GM13977 (cell line): ENCODE data around the gene LARGE1.

Experiments
- DNase-seq: peaks from one replicate; pipeline ENCODE4 v3.0.0; 2012; ENCODE audit warnings: low spot score
- CTCF ChIP-seq: IDR thresholded peaks from 2 replicates; pipeline ENCODE4 v1.5.1; 2012; ENCODE audit warnings: mild to moderate bottlenecking, control low read depth; ENCODE audit not compliant: insufficient read depth; ENCODE audit errors: extremely low read depth, missing control alignments
- in situ Hi-C: fragments of 300-500 bp; cut with MboI; formaldehyde crosslinking; loops from one replicate; pipeline ENCODE4 v1.12.0; 2022; ENCODE audit warnings: low sequenced_read_pairs, low pct_unique_long_range_greater_than_20kb, mixed read lengths, inconsistent platforms; ENCODE audit not compliant: unreplicated experiment

Gene LARGE1

GRCh38 chr22:33819743-33820142 lies 100.5 kb downstream of the LARGE1 start:
- DNase-seq, result no peak
- no peak for TF ChIP-seq CTCF
- in situ Hi-C loops, result no loop called here

- TF ChIP-seq CTCF, result no peak
- DNase-seq, result no peak
- in situ Hi-C loops, result no loop called here
These were observed 102.7 kb downstream of the LARGE1 start for GRCh38 chr22:33817512-33818127.

GRCh38 chr22:33812360-33812977 lies 107.8 kb downstream of the LARGE1 start:
- no peak for DNase-seq
- in situ Hi-C loops, result no loop called here
- no peak for TF ChIP-seq CTCF

- no peak for TF ChIP-seq CTCF
- DNase-seq, result no peak
- in situ Hi-C loops, result no loop called here
These were observed 108.6 kb downstream of the LARGE1 start for GRCh38 chr22:33811686-33812085.

GRCh38 chr22:33811208-33811607 lies 109.1 kb downstream of the LARGE1 start:
- in situ Hi-C loops, result no loop called here
- TF ChIP-seq CTCF, result no peak
- DNase-seq, result no peak

- in situ Hi-C loops, result no loop called here
- no peak for DNase-seq
- TF ChIP-seq CTCF, result no peak
These were observed 112.8 kb downstream of the LARGE1 start for GRCh38 chr22:33807470-33807869.

- DNase-seq, result peak; percentile 17
- no peak for TF ChIP-seq CTCF
- in situ Hi-C loops, result no loop called here
These were observed 114.1 kb downstream of the LARGE1 start for GRCh38 chr22:33806191-33806590.
